ENCODE measurements around the gene RERE.

- TF ChIP-seq CTCF (IDR thresholded peaks at IDR 0.05; ENCODE audit: borderline replicate concordance, extremely low read depth, low read length, poor library complexity, severe bottlenecking) = peak; percentile 68
- TF ChIP-seq EZH2 (IDR thresholded peaks at IDR 0.05; ENCODE audit: borderline replicate concordance, low read depth, low read length, severe bottlenecking) = no peak
These were observed 146.0 kb downstream of the RERE start for GRCh38 chr1:8671306-8671917.
